DND-41 (cell line): ENCODE results near the gene POLD1.

Experiments used
- ATAC-seq: fragments of 200-7000 bp; cut with Tn5 transposase; 3 replicates; pipeline ENCODE4 v1.9.1; 2021; ENCODE audit warnings: low read depth; ENCODE audit not compliant: insufficient read depth
- DNase-seq: peaks from one replicate; pipeline ENCODE4 v3.0.0-alpha.2; 2020
- H2AFZ ChIP-seq: 2 replicates; pipeline ENCODE4 v1.6.0; 2012; ENCODE audit warnings: low read depth, low read length
- H3K27ac ChIP-seq: 2 replicates; pipeline ENCODE4 v1.5.1; 2012; ENCODE audit warnings: low read length, inconsistent platforms
- H3K27me3 ChIP-seq: fragments of 200-600 bp; sonication (generic); 2 replicates; pipeline ENCODE4 v1.6.0; 2012; ENCODE audit warnings: low read length, mild to moderate bottlenecking, inconsistent platforms; ENCODE audit not compliant: insufficient read depth, poor library complexity
- H3K36me3 ChIP-seq: 2 replicates; pipeline ENCODE4 v1.5.1; 2012; ENCODE audit warnings: low read length, inconsistent platforms; ENCODE audit not compliant: insufficient read depth
- H3K4me1 ChIP-seq: 2 replicates; pipeline ENCODE4 v1.5.1; 2012; ENCODE audit warnings: mild to moderate bottlenecking, low read length; ENCODE audit not compliant: insufficient read depth
- H3K4me2 ChIP-seq: 2 replicates; pipeline ENCODE4 v1.6.0; 2012; ENCODE audit warnings: mild to moderate bottlenecking, moderate library complexity, low read length, inconsistent platforms; ENCODE audit not compliant: insufficient read depth
- H3K4me3 ChIP-seq, 2 experiments: fragments of 200-600 bp in 1 of 2; shearing (Covaris generic) in 1 of 2; 2 replicates each; pipeline ENCODE4 v1.5.1; 2012 to 2016; ENCODE audit warnings: inconsistent platforms in 2 of 2, low read length in 2 of 2, mild to moderate bottlenecking in 2 of 2, low read depth in 1 of 2, moderate library complexity in 1 of 2
- H3K79me2 ChIP-seq: 2 replicates; pipeline ENCODE4 v1.6.0; 2012; ENCODE audit warnings: low read length, inconsistent platforms; ENCODE audit not compliant: insufficient read depth
- H3K9ac ChIP-seq: 2 replicates; pipeline ENCODE4 v1.6.0; 2012; ENCODE audit warnings: low read depth, mild to moderate bottlenecking, inconsistent platforms, low read length, moderate library complexity
- H3K9me3 ChIP-seq: 2 replicates; pipeline ENCODE4 v1.5.1; 2012; ENCODE audit warnings: low read length, moderate library complexity, mild to moderate bottlenecking, inconsistent platforms; ENCODE audit not compliant: insufficient read depth, severe bottlenecking
- H4K20me1 ChIP-seq: 2 replicates; pipeline ENCODE4 v1.6.0; 2012; ENCODE audit warnings: low read length; ENCODE audit not compliant: insufficient read depth
- EZH2 ChIP-seq: IDR thresholded peaks from 3 replicates; pipeline ENCODE4 v1.6.1; 2012; ENCODE audit warnings: borderline replicate concordance, low read depth, mild to moderate bottlenecking, moderate library complexity, low read length, inconsistent platforms; ENCODE audit not compliant: severe bottlenecking
- TF ChIP-seq, protein P1 (sequence below): IDR thresholded peaks from 2 replicates; pipeline ENCODE4 v1.5.1; 2012; ENCODE audit warnings: borderline replicate concordance, low read length, moderate library complexity, mild to moderate bottlenecking; ENCODE audit not compliant: poor library complexity, severe bottlenecking; ENCODE audit errors: extremely low read depth

POLD1 gene

GRCh38 chr19:50467566-50467965 is 83.4 kb downstream of the POLD1 start:
- no peak overlapping the region for H3K9ac ChIP-seq
- H3K4me1 ChIP-seq, result no peaks in the 10 kb centered on the region
- no peak for TF ChIP-seq EZH2
- TF ChIP-seq, protein P1, sequence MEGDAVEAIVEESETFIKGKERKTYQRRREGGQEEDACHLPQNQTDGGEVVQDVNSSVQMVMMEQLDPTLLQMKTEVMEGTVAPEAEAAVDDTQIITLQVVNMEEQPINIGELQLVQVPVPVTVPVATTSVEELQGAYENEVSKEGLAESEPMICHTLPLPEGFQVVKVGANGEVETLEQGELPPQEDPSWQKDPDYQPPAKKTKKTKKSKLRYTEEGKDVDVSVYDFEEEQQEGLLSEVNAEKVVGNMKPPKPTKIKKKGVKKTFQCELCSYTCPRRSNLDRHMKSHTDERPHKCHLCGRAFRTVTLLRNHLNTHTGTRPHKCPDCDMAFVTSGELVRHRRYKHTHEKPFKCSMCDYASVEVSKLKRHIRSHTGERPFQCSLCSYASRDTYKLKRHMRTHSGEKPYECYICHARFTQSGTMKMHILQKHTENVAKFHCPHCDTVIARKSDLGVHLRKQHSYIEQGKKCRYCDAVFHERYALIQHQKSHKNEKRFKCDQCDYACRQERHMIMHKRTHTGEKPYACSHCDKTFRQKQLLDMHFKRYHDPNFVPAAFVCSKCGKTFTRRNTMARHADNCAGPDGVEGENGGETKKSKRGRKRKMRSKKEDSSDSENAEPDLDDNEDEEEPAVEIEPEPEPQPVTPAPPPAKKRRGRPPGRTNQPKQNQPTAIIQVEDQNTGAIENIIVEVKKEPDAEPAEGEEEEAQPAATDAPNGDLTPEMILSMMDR, result no peak
- ATAC-seq, result no peak
- no peaks in the 10 kb centered on the region for H3K27me3 ChIP-seq
- no peak overlapping the region for H3K4me3 ChIP-seq
- H4K20me1 ChIP-seq, result no peaks in the 10 kb centered on the region
- no peaks in the 10 kb centered on the region for H3K79me2 ChIP-seq
- no peak for DNase-seq
- H3K4me2 ChIP-seq, result no peak overlapping the region
- H3K9me3 ChIP-seq, result peaks cover 2% of the 10 kb centered on the region
- no peaks in the 10 kb centered on the region for H3K36me3 ChIP-seq
- no peak overlapping the region for H2AFZ ChIP-seq
- H3K27ac ChIP-seq, result no peak overlapping the region
